Lung (tissue), 12 donors: Measurements from ENCODE around the gene C9orf72. TPM values are rescaled to one million over a fixed set of nuclear protein-coding genes. Genes with fewer than 3 reads are reported as not detected.
"Not testable (repeated sequence)": the region's sequence is repeated elsewhere in the genome, so short reads cannot be mapped to it uniquely, and the experiment has no call there.

ENCODE experiments used
- ATAC-seq: fragments of 200-7000 bp; cut with Tn5 transposase; one replicate; pipeline ENCODE4 v1.9.1; 2020; ENCODE audit warnings: moderate number of reproducible peaks; ENCODE audit not compliant: insufficient read depth, low FRiP score
- DNase-seq, 3 donors: peaks; one replicate each; pipeline ENCODE4 v3.0.0-alpha.2; 2013 to 2017
- H3K27ac ChIP-seq, 2 donors: one replicate each; pipeline ENCODE4 v1.5.1; 2013; ENCODE audit warnings: mild to moderate bottlenecking in 2 of 2, moderate library complexity in 2 of 2, control low read depth in 1 of 2, inconsistent platforms in 1 of 2, low read depth in 1 of 2, low read length in 1 of 2
- H3K27me3 ChIP-seq, 3 donors: one replicate each; pipeline ENCODE4 v1.5.1; 2013; ENCODE audit warnings: low read length in 2 of 3; ENCODE audit not compliant: control insufficient read depth in 3 of 3, insufficient read depth in 3 of 3
- H3K36me3 ChIP-seq, 4 donors: one replicate each; pipeline ENCODE4 v1.5.1; 2013; ENCODE audit warnings: low read length in 4 of 4, mild to moderate bottlenecking in 1 of 4, moderate library complexity in 1 of 4; ENCODE audit not compliant: control insufficient read depth in 4 of 4, insufficient read depth in 4 of 4
- H3K4me1 ChIP-seq, 5 donors: one replicate each; pipeline ENCODE4 v1.5.1; 2013; ENCODE audit warnings: low read length in 5 of 5, mild to moderate bottlenecking in 2 of 5, moderate library complexity in 1 of 5; ENCODE audit not compliant: control insufficient read depth in 5 of 5, insufficient read depth in 5 of 5
- H3K4me3 ChIP-seq: one replicate; pipeline ENCODE4 v1.5.1; 2013; ENCODE audit warnings: mild to moderate bottlenecking, control low read depth, moderate library complexity
- H3K9ac ChIP-seq, 2 donors: one replicate each; pipeline ENCODE4 v1.5.1; 2013; ENCODE audit warnings: low read length in 2 of 2, control low read depth in 1 of 2; ENCODE audit not compliant: insufficient read depth in 1 of 2
- H3K9me3 ChIP-seq, 4 donors: one replicate each; pipeline ENCODE4 v1.5.1; 2013; ENCODE audit warnings: low read length in 3 of 4, mild to moderate bottlenecking in 1 of 4, moderate library complexity in 1 of 4; ENCODE audit not compliant: control insufficient read depth in 4 of 4, insufficient read depth in 3 of 4
- WGBS, 2 donors: extraction: QIAGEN DNeasy Blood & Tissue Kit; methylation state at CpG; one replicate each; pipeline ENCODE4 v1.1.7; 2013; 5-methylcytosine and 5-hydroxymethylcytosine counted together
- polyA plus RNA-seq, 2 donors: library from polyadenylated mRNA; stranded (reverse); fragments of 200-250 nt; gene quantifications; one replicate each; pipeline ENCODE4 v1.2.1, GENCODE V29; 2013
- total RNA-seq, 2 donors: library from RNA; depleted of rRNA in 1 of 2; stranded (reverse); fragments of >200 nt in 1 of 2; gene quantifications; one replicate each; pipeline ENCODE4 v1.2.1, GENCODE V29; 2014 to 2021
- TF ChIP-seq, protein P1 (sequence below): IDR thresholded peaks from 2 replicates; pipeline ENCODE4 v1.5.1; 2012; ENCODE audit warnings: mild to moderate bottlenecking; ENCODE audit errors: control extremely low read depth, extremely low read depth
- donor health status: control.
- donor health status: control.
- donor health status: Bipolar disorder and iron deficiency.
- donor health status: healthy.
- donor health status: DM: yes; HTN: yes; CAD: no.

The C9orf72 gene
- total and polyA plus RNA-seq, 4 donors = 14.4 to 59.6 (median 23.5) TPM

DNA sequence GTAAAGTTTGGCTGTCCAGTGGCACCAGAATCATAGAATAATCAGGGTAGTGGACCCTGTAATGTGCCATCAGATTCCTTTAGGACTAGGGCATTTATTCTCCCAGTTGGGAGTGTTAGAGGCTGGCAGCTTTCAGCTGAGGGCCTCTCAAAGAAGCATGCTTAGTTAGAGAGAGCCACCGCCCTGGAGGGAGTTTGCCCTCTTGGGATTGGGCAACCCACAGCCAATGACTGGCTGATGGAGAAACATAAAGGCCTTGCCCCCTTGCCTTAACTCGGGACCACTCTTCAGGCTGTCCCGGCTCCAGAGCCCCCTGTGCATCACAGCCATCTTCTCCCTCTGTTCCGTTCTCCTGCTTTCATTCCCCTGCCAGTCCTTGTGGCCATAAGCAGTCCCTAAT lies 69.7 kb downstream of the C9orf72 start:
- TF ChIP-seq, protein P1, sequence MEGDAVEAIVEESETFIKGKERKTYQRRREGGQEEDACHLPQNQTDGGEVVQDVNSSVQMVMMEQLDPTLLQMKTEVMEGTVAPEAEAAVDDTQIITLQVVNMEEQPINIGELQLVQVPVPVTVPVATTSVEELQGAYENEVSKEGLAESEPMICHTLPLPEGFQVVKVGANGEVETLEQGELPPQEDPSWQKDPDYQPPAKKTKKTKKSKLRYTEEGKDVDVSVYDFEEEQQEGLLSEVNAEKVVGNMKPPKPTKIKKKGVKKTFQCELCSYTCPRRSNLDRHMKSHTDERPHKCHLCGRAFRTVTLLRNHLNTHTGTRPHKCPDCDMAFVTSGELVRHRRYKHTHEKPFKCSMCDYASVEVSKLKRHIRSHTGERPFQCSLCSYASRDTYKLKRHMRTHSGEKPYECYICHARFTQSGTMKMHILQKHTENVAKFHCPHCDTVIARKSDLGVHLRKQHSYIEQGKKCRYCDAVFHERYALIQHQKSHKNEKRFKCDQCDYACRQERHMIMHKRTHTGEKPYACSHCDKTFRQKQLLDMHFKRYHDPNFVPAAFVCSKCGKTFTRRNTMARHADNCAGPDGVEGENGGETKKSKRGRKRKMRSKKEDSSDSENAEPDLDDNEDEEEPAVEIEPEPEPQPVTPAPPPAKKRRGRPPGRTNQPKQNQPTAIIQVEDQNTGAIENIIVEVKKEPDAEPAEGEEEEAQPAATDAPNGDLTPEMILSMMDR = no peak
- no peaks in the 10 kb centered on the region for H3K36me3 ChIP-seq
- ATAC-seq = no peak
- H3K27ac ChIP-seq = no peak overlapping the region
- peaks cover 0 to 4% (median 0%) of the 10 kb centered on the region in 5 donors for H3K4me1 ChIP-seq
- no peaks in the 10 kb centered on the region for H3K9me3 ChIP-seq
- WGBS, 2 donors = 81 to 90% methylated on average over 4 of the region's 4 CpGs
- no peak overlapping the region for H3K9ac ChIP-seq
- H3K4me3 ChIP-seq = no peak overlapping the region
- no peak for DNase-seq
- H3K27me3 ChIP-seq = no peaks in the 10 kb centered on the region

DNA sequence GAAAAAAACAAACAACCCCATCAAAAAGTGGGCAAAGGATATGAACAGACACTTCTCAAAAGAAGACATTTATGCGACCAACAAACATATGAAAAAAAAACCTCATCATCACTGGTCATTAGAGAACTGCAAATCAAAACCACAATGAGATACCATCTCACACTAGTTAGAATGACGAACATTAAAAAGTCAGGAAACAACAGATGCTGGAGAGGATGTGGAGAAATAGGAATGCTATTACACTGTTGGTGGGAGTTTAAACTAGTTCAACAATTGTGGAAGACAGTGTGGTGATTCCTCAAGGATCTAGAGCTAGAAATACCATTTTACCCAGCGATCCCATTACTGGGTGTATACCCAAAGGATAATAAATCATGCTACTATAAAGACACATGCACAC lies 72.4 kb downstream of the C9orf72 start:
- H3K4me3 ChIP-seq, H3K27ac ChIP-seq, ATAC-seq, DNase-seq, H3K9me3 ChIP-seq, H3K36me3 ChIP-seq, H3K27me3 ChIP-seq, H3K9ac ChIP-seq: not testable (repeated sequence)
- WGBS, 2 donors = 81 to 84% methylated on average over 3 of the region's 3 CpGs
- peaks cover 0 to 15% (median 7%) of the 10 kb centered on the region in 5 donors for H3K4me1 ChIP-seq

DNA sequence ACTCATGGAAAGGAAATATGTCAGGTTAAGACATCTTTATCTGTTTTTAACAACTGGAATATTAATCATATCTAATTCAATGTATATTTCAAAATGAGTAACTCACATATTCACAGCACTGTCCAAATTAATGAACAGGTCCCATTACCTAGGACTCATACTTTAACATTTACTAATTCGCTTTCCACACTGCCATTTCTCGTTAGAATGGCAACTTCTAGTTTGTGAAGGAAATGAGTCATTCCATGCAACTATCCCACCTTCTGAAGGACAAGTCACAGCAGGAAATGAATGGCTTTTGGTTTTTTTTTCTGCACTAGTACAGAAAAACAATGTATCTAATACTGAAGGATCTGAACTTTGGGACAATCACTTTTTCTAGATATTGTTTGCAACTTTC lies 73.8 kb downstream of the C9orf72 start:
- H3K4me3 ChIP-seq = no peak overlapping the region
- H3K9ac ChIP-seq = no peak overlapping the region
- no peaks in the 10 kb centered on the region for H3K27me3 ChIP-seq
- TF ChIP-seq, protein P1 = no peak
- H3K27ac ChIP-seq = no peak overlapping the region
- H3K4me1 ChIP-seq = peaks cover 2 to 17% (median 6%) of the 10 kb centered on the region in 5 donors
- DNase-seq (no peak), ATAC-seq (no peak)
- WGBS, 2 donors = 44 to 49% methylated on average over 2 of the region's 2 CpGs
- H3K36me3 ChIP-seq = no peaks in the 10 kb centered on the region
- H3K9me3 ChIP-seq = no peaks in the 10 kb centered on the region

DNA sequence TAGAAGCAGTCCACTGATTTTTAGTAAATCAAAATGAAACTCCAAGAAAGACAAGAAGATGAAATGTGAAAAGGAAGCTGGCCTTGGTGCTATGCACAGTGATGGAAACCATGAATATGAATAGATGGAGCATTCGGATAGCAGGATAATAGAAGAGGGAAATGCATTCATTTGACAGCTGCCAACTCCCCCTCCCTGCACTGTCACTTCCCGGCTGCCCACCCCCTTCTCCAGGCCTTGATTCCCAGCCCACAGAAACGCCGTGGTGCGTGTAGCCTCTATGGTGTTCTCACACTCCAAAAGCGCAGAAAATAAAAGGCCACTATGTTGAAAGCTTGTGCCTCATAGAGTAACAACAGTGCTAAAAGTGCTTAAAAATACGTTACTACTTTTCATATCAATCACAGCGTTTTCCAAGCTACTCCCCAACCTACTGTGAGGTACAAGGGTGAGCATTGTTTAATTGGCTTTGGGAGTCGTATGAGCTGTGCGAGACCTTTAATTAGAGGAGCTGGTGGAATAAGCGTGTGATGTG lies 75.3 kb downstream of the C9orf72 start:
- TF ChIP-seq, protein P1 = no peak
- peaks cover 0 to 17% (median 6%) of the 10 kb centered on the region in 5 donors for H3K4me1 ChIP-seq
- no peak overlapping the region for H3K9ac ChIP-seq
- WGBS, 2 donors = 80 to 90% methylated on average over 11 of the region's 11 CpGs
- H3K27me3 ChIP-seq = no peaks in the 10 kb centered on the region
- no peak for DNase-seq
- H3K4me3 ChIP-seq = no peak overlapping the region
- ATAC-seq = no peak
- no peaks in the 10 kb centered on the region for H3K9me3 ChIP-seq
- H3K36me3 ChIP-seq = no peaks in the 10 kb centered on the region
- H3K27ac ChIP-seq = no peak overlapping the region

Other genes starting within 250 kb of the C9orf72 start
- not detected for gene IFNK, start 49.2 kb downstream of the C9orf72 start, total RNA-seq
- not detected for gene IFNK, start 49.2 kb downstream of the C9orf72 start, polyA plus RNA-seq
- gene MOB3B, start 43.7 kb downstream of the C9orf72 start, total RNA-seq = 10 to 100 TPM in 1 of 2 donors, 1 to 10 TPM in 1; 8.7 to 12.9 TPM
- gene MOB3B, start 43.7 kb downstream of the C9orf72 start, polyA plus RNA-seq = 1 to 10 TPM; 1.6 to 4.2 TPM